Bronchial epithelial cell (primary cell): ENCODE measurements around the gene HDAC6. TPM values are rescaled to one million over a fixed set of nuclear protein-coding genes. Genes with fewer than 3 reads are reported as not detected.

Source experiments
- DNase-seq: peaks from one replicate; pipeline ENCODE4 v3.0.0-alpha.2; 2010; ENCODE audit warnings: low read depth
- FAIRE-seq: peaks from 2 replicates; lab custom pipeline; 2011; peaks lifted over from hg19 to GRCh38; lab: Jason Lieb, UNC
- H3K27me3 ChIP-seq: 2 replicates; pipeline ENCODE4 v1.5.1; 2011; ENCODE audit warnings: low read length; ENCODE audit not compliant: control insufficient read depth, insufficient read depth
- H3K36me3 ChIP-seq: 2 replicates; pipeline ENCODE4 v1.5.1; 2011; ENCODE audit warnings: low read length; ENCODE audit not compliant: control insufficient read depth, insufficient read depth
- H3K4me3 ChIP-seq: 2 replicates; pipeline ENCODE4 v1.5.1; 2011; ENCODE audit warnings: mild to moderate bottlenecking, low read depth, low read length, control low read depth
- total RNA-seq: library from RNA; depleted of rRNA; stranded (reverse); fragments of >200 nt; gene quantifications from 2 replicates; pipeline ENCODE4 v1.2.1, GENCODE V29; 2014
- TF ChIP-seq, protein P1 (sequence below): IDR thresholded peaks from 2 replicates; pipeline ENCODE4 v1.5.1; 2011; ENCODE audit warnings: mild to moderate bottlenecking, moderate library complexity, low read length, control low read depth, inconsistent platforms; ENCODE audit not compliant: insufficient read depth, severe bottlenecking

Gene HDAC6
- total RNA-seq, 1 donor from 2014 or later: 33.2 TPM

DNA sequence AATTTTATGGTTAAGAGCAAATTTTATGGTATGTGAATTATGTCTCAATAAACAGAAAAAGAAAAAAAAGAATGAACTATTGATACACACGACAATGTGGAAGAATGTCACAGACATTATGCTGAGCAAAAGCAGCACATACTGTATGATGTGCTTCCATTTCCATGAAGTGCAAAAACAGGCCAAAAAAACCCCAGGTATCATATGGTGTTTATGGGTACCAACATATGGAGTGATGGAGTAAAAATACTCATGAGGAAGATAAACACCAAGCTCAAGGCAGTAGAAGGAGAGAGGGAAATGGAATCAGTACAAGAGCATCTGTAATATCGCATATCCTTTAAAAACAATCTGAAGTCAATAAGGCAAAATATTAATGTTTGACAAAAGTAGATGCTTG lies 19.7 kb upstream of the HDAC6 start:
- no peaks in the 10 kb centered on the region for H3K36me3 ChIP-seq
- TF ChIP-seq, protein P1, sequence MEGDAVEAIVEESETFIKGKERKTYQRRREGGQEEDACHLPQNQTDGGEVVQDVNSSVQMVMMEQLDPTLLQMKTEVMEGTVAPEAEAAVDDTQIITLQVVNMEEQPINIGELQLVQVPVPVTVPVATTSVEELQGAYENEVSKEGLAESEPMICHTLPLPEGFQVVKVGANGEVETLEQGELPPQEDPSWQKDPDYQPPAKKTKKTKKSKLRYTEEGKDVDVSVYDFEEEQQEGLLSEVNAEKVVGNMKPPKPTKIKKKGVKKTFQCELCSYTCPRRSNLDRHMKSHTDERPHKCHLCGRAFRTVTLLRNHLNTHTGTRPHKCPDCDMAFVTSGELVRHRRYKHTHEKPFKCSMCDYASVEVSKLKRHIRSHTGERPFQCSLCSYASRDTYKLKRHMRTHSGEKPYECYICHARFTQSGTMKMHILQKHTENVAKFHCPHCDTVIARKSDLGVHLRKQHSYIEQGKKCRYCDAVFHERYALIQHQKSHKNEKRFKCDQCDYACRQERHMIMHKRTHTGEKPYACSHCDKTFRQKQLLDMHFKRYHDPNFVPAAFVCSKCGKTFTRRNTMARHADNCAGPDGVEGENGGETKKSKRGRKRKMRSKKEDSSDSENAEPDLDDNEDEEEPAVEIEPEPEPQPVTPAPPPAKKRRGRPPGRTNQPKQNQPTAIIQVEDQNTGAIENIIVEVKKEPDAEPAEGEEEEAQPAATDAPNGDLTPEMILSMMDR: no peak
- FAIRE-seq (no peak), DNase-seq (no peak)
- H3K27me3 ChIP-seq: no peaks in the 10 kb centered on the region
- H3K4me3 ChIP-seq: no peak overlapping the region

DNA sequence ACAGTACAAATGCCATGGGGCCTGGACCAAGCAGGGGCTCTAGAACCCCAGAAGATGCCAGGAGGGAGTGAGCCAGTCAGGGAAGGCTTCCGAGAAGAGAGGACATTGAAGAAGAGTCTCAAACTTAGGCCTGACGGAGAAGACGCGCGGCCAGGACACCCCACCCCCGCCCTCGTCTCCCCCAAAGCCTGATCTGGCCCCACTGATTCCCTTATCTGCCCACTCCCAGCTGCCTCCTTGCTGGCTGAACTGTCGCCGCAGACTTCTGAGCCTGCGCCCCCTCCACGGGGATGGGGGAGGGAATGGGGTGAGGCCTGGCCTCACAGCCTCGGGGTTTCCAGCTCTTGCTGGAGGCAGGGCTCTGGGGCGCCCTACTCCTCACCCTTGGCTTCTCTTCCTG lies 19.1 kb upstream of the HDAC6 start:
- FAIRE-seq (no peak), DNase-seq (no peak)
- Histone ChIP-seq H3K4me3 (no peak overlapping the region), H3K27me3 (no peaks in the 10 kb centered on the region), H3K36me3 (no peaks in the 10 kb centered on the region)
- TF ChIP-seq, protein P1: no peak

DNA sequence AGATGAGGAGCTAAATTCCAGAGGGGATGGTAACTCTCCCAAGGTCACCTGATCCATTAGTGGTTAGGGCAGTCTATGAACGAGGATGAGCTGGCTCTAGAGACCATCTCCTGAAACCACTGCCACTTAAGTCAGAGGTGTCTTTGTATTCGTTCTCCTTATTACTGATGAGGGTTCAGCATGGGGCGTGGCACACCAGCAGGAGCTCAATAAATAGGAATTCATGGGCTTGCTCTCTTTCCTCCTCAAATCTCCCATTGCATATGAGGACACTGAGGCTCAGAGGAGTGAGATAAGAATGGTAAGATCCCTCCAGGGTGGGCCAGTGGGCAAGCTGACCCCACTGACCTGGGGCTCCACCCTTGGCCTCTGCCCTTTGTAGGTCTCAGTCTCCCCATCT lies 17.1 kb upstream of the HDAC6 start:
- H3K27me3 ChIP-seq: no peaks in the 10 kb centered on the region
- TF ChIP-seq, protein P1: no peak
- H3K36me3 ChIP-seq: no peaks in the 10 kb centered on the region
- H3K4me3 ChIP-seq: no peak overlapping the region
- FAIRE-seq (no peak), DNase-seq (no peak)

DNA sequence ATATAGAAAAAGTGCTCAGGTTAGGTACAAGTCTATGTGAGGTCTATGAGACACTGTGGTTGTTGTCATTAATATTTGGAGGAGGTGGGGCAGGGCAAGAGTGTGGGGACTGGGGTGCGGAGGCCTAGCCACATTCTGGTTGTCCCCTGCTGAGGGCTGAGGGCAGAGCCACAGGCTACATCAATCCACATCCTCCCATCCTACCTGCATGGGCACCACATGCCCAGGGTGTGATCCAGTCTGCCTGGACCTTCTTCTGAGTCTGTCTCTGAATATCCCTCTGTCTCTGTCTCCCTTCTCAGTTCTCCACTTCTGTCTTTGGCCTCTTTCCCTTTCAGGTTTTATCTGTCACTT lies 16.7 kb upstream of the HDAC6 start:
- Histone ChIP-seq H3K27me3 (no peaks in the 10 kb centered on the region), H3K4me3 (no peak overlapping the region), H3K36me3 (no peaks in the 10 kb centered on the region)
- TF ChIP-seq, protein P1: no peak
- no peak for FAIRE-seq
- DNase-seq: no peak

DNA sequence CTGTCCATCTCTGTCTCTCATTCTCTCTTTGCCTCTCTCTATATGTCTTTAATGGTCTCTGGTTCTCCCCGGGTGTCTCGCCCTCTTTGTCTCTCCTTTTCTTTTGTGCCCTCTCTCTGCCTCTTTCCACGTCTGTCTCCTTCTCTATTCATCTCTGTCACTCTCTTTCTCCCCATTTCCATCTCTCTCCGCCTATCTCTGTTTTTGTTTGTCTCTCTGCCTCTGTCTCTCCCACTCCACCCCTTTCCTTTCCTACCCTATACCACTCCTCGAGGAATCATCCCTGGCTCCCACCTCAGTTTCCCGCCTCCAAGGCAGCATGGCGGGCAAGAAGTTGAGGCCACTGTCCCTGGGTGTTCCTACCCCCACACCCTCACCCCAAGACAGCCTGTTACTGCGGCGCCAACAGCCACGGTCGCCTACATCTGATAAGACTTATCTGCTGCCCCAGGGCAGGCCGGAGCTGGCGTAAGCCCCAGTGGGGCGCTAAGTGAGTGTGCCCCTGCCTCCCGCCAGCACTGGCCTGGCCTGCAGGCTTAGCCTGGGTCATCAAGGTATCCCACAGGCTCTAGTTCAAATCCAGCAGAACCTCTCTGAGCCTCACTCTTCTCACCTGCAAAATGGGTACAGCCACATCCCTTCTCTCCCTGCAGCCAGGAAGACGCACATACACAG lies 16.2 kb upstream of the HDAC6 start:
- Histone ChIP-seq H3K27me3 (no peaks in the 10 kb centered on the region), H3K4me3 (no peak overlapping the region), H3K36me3 (no peaks in the 10 kb centered on the region)
- TF ChIP-seq, protein P1: no peak
- DNase-seq: no peak
- FAIRE-seq: no peak

DNA sequence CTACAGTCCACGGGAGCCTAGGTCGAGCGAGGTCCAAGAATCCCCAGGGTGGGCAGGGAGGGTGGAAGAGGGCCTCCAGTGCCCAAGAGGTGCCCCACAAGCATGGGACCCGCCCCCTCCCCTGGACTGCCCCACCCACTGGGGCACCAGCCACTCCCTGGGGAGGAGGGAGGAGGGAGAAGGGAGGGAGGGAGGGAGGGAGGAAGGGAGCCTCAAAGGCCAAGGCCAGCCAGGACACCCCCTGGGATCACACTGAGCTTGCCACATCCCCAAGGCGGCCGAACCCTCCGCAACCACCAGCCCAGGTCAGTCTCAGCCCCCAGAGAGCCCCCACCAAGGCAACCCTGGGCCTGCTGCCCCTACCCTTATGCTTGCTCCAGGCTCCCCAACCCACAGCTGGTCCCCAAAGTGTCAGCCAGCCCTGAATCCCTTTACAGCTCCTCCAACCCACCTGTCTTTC lies 15.5 kb upstream of the HDAC6 start, which contains the start of gene GATA1:
Gene GATA1, plus strand, starts transcription at position 250 of the 460 bp plus-strand sequence. CDS start 4,520 bp downstream, outside the sequence.
- DNase-seq (no peak), FAIRE-seq (no peak)
- Histone ChIP-seq H3K27me3 (no peaks in the 10 kb centered on the region), H3K36me3 (no peaks in the 10 kb centered on the region), H3K4me3 (no peak within 1 kb of the TSS)
- TF ChIP-seq, protein P1: no peak
